GM19395 (cell line): ENCODE data around the gene TRIP12.
A peak's percentile ranks its signal among the peaks of the same experiment; 100 is the strongest.
"Not testable (repeated sequence)": the region's sequence is repeated elsewhere in the genome, so short reads cannot be mapped to it uniquely, and the experiment has no call there.

Experiments
- ATAC-seq: cut with Tn5 transposase; IDR thresholded peaks from one replicate; pipeline ENCODE4 v1.9.1; 2021; ENCODE audit warnings: mild to moderate bottlenecking, moderate library complexity; ENCODE audit not compliant: unreplicated experiment

The TRIP12 gene

DNA sequence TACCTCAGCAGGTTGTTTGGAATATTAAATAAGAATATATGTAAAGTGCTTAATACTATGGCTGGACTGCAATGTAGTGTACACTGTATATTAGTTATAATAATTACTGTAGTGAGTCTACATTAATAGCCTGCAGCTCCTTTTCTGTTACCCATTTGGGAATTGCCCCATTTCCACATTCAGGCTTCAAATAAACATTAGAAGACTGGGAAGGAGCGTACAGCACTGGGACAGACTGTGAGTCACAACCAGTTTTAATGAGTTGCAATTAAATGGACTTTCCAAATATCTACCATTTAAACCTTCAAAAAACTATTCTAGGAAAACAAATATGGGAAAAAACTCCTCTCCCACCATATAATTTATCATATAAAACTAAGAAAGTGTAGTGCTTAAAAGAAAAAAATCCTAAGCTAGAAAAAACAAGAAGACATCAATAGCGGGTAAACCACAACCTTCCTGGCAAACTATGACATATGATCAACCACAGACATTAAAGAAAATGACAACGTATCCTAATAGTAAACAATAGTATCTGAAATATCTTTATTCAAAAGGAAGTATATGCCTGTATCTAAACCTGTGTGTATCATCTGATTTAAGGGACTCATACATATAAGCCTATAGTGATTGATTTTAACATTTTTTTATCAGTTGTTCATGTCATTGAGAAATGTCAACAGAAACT is 86.1 kb downstream of the TRIP12 start:
- ATAC-seq, result no peak

DNA sequence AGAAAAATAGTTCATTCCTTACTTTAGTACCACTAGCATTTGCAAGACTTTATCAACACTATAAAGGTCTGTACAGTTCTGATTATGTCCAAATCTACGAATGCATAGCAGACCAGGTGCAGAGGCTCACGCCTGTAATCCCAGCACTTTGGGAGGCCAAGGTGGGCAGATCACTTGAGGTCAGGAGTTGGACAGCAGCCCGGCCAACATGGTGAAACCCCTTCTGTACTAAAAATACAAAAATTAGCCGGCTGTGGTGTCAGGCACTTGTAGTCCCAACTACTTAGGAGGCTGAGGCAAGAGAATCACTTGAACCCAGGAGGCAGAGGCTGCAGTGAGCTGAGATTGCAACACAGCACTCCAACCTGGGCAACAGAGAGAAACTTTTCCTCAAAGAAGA is 87.4 kb downstream of the TRIP12 start:
- not testable (repeated sequence) for ATAC-seq

DNA sequence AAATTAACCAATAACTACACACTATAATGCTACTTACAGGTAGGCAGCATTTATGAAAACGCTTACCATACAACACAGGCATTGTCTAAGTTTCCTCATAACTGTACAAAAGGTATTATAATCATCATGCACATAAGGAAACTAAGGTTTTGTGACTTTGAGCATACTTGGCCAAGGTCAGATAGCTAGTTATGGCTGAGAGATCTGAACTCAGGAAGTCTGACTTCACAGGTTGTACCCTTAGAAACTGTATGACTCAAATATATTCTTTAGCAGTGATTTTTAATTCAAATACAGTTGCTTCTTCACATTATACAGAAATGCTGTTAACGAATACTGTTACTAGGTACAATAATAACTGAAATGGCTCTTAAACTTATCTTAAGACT is 89.3 kb downstream of the TRIP12 start:
- peak; percentile 57 for ATAC-seq

DNA sequence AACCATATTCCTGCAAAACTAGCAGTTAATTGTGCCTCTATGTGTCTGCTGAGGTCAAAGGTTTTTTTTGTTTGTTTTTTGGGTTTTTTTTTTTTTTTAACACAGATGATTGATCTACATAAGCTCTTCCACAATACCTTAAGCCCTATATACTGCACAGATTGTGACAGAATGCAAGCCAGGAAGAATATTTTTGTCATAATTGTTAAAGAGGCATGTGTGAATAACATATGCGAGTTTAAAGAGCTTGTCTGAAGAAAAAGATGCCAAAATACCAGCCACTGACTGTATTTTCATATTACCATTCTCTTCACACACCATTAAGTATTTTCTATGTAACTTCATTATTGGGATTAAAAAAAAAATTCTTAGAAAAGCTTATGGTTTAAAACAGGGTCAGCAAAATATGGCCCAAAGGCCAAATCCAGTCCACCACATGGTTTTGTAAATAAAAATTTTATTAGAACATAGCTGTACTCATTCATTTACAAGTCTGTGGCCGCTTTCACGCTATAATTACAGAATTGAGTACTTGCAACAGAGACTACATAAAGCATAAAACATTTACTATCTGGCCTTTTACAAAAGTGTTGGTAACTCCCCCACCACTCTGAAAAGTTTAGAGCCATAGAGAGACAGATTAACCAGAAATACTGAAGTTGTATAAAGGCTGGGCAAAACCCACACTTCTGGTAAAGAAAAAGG is 89.9 kb downstream of the TRIP12 start:
- no peak for ATAC-seq

DNA sequence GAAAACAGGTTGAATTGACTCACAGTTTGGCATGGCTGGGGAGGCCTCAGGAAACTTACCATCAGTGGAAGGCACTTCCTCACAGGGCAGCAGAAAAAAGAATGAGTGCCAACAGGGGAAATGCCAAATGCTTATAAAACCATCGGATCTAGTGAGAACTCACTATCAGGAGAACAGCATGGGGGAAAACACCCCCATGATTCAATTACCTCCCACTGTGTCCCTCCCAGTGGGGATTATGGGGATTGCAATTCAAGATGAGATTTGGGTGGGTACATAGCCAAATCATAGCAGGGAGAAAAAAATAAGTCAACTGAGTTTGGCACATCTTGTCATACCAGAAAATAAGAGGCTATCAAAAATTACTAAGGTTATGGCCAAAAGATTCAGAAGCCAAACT is 96.3 kb downstream of the TRIP12 start:
- no peak for ATAC-seq

DNA sequence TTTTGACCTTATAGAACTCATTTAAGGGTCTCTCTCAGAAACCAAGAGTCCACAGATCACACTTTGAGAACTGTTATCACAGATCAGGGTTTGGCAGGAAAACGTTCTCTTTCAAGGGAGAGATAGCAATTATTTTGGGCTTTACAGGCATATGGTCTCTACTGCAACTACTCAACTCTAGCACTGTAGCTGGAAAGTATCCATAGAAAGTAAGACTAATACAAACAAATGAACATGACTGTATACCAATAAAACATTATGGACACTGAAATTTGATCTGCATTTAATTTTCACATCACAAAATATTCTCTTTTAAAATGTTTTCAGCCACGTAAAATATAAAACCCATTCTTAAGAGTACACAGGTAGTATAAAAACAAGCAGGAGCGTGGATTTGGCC is 100.5 kb downstream of the TRIP12 start:
- ATAC-seq, result no peak

DNA sequence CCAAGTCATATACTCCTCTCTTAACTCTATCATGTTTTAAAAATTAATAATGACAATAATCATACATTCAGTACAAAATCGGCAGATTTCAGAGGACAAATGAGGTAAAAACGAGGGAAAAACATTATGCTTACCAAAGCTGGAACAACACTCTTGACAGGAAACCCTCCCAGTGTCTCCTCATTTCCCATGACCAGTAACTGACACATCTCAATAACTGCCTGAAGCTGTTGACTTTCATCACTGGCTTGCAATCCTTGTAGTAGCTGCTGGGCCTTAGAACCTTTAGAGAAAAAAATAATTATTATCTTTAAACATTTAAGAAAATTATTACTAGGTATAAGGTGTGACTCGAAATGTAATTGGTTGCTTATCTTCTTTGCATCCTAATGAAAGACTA is 103.6 kb downstream of the TRIP12 start:
- no peak for ATAC-seq

DNA sequence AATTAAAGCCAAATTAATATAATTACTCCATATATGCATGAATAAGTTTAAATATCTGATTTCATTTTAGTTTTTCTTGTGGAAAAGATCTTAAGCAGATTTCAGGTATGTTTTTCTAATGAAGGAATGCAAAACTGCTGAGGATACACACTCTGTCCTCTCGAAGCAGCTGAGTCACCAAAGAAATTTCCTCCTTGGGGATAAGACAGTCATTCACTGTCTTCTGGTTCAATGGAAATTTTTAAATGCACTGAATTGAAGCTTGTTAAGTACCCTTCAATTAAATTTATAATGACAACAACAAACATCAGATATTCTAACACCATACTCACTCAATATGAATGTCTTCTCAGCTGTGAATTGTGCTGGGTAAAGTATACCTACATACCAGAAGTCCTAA is 106.0 kb downstream of the TRIP12 start:
- no peak for ATAC-seq

DNA sequence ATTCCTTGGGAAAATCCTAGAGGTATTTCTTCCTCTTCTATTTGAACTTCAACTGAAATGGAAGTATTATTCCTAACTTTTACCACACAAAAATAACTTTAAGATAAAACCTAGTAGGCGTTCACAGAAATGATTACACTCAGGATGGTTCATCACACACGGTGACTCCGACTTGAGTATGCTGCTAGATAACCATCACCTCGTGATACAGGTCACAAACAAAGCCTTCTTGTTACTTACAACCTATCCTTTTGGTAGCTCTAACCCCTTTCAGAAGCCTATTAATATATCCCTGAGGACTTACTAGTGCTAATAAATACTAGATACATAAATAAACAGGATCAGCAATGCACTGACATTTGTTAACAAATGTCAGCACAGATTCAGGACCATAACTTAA is 106.5 kb downstream of the TRIP12 start:
- ATAC-seq, result no peak

DNA sequence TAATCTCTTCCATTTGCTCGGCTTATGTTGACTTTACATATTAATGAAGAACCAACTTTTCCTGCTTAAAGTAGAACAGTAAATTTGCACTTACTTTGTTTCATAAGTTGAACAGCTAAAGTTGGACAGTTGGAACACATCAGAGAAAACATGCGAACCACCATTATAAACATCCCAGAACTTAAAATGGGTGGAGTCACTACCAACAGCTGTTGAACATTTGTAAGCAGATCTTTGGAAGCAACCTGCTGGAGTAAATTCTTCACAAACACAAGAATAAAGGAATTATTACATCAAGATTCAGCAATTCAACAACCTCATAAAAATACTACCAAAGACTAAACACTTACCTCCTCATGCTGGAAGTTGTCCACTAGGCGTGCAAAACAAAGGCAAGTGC is 111.0 kb downstream of the TRIP12 start:
- no peak for ATAC-seq

DNA sequence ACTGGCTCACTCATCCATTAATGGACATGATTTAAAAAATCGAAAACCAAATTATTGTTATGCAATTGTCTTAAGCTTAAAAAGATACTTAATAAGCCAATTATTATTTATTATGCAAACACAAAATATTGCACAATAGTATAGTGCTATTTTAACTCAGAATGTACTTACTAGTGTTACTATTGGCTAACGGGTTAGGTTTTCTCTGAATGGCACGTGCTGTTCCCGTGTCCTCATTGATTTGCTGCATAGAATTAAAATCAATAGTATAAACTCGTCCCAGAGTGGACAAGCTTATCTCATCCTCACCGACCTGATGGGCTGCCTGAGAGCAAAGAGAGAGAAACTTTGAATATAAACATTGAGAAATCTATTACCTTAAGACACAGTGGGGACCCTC is 116.2 kb downstream of the TRIP12 start:
- no peak for ATAC-seq

DNA sequence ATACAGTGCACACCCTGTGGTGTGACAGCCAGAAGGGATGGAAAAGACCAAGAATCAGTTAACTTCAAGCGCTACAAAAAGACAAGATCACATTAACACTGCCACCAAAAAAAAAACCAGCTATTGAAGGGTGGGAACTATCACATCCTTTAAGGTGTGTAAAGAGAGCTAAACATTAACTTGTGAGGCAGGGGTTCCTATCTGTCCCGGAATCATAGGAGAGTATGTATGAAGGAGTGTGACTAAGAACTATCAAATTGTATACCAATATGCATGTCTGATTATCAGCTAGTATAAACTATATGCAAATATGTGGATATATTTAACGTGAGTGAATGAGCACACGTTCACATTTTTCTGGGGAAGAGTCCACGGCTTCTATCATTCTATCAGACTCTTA is 119.0 kb downstream of the TRIP12 start:
- ATAC-seq, result no peak

DNA sequence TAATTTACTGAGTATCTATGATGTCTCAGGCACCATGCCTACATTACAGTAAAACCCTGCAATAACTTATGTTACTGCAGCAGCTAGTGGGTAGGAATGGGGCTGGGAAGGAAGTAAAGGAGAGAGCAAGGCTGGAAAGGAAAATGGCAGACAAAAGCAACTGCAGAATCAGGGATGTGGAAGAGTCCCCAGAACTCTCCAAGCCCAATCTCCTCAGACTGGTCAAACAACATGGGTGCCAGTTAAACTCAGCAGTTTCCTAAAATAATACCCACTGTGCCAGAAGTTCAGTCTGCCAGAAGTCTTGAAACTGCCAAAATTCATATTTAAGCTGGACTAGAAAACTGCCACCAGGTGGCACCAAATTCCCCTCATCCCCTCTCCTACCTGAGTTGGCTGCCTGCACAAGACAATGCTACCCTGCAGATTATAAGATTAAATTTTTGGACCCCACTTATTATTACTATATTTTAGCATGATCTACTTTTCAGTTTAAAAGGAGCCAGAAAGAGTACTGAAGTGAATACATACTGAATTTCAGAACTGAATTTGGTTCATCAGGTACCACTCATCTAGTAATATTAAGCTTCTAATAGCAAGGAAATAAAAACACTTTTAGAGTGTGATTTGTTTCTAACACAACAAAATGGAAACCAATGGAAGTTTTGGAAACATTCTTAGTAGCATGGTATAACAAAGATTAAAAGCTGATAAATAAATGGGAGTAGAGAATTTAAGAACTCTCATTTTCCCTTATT is 120.6 kb downstream of the TRIP12 start:
- ATAC-seq, result no peak

DNA sequence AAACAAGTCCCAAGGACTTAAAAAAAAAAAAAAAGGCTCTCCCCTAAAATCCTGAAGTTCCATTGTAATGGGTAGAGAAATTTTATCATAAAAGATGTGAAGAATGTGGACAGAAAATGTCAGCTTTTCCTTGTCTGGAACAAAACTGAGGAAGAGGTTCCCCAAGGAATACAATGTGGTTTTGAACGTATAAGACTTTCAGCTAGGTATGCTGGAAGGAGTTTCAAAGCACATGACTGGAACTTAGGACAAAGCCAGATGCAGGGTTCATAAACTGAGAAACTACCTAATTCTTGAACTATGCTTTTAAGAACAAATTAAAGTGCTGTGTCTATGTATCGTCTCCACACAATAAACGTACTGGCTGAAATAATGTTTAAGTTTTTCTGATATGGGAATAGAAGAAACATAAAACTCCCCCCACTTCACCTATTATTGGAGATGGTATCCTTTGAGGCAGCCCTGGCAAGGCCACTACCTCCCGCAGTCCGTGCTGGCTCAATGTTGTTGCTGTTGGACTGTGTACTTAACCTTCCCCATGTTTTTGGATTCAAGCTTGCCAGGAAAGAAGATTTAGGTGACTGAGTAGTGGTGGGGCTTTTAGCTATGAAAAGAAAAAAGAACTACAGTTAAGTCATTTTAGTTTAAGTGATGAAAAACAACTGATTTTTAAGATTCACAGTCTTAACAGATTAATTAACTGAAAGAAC is 123.2 kb downstream of the TRIP12 start:
- no peak for ATAC-seq

DNA sequence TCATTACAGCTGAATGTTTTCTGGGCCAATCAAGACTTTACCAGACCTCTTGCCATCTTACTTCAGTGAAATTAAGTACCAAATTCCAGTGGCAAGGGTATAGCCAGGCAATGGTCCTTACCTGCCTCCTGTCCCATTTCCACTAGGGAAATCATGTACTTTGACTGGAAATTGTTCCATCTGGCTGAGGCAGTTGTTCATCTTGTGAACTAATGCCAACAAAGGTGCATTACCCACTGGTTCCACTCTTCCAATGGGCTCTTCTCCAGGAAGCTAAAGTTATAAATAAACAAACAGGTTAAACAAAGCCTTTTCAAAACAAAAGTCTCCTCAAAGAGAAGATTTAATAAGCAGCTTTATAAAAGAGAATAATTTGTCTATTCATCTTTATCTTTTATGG is 126.8 kb downstream of the TRIP12 start:
- no peak for ATAC-seq

DNA sequence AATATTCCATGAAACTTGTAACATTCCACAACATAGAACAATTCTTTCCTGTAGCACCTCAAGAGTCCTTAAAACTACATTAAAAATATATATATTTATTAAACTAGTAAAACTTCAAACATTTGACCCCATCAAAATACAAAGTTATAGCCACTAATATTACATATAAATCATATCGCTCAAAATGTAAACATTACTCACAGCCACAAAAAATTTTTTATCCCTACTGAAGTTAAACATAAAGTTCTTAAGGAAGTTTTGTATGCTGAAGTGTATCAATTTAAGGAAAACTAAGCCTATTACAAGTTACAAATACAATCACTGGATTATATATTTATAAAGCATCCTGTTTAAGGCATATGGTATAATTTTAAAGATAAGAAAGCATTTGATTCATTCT is 127.2 kb downstream of the TRIP12 start:
- no peak for ATAC-seq

DNA sequence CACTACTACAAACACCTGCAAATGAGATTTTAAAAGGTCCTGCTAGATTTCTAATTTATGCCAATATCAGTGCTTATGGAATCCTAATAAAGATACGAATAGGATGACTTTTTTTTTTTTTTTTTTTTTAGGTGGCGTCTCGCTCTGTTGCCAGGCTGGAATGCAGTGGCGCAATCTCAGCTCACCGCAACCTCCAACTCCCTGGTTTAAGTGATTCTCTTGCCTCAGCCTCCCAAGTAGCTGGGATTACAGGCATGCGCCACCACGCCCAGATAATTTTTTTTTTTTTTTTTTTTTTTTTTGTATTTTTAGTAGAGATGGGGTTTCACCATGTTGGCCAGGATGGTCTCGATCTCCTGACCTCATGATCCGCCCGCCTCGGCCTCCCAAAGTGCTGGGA is 135.5 kb downstream of the TRIP12 start:
- not testable (repeated sequence) for ATAC-seq

DNA sequence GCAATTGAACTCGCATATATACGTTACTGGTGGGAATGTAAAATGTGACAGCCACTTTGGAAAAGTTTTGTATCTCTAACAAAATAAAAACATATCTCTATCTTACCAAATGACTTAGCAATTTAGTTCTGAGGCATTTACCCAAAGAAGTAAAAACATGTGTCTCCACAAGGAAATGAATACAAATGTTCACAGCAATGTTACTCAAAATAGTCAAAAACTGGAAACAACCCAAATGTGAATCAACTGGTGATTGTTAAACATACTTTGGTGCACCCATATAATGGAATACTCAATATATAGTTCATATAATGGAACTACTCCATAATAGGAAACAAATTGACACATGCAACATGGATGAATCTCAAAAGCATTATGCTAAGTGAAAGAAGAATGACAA is 137.0 kb downstream of the TRIP12 start:
- ATAC-seq, result no peak

DNA sequence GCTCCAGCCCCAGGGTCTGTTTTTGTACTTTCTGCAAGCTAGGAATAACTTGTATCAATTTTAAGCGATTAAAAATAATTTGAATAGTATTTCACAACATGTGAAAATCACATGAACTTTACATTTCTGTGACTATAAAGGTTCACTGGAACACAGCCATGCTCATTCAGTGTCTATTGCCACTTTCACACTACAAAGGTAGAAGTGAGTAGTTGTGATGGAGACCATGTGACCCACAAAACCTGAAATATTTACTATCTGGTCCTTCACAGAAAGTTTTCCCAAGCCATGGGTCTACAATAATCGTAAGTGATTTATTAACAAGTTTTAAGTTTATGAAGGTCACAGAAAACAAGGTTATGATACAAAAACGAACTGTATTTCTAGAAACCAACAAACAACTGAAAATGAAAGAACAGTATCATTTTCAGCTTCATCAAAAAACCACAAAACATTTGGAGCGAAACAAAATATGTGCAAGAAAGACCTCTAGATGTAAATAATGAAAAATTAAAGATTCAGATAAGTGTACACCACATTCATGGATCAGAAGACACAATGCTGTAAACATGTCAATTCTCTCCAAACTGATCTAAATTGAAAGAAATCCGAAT is 138.6 kb downstream of the TRIP12 start:
- ATAC-seq, result peak; percentile 75

DNA sequence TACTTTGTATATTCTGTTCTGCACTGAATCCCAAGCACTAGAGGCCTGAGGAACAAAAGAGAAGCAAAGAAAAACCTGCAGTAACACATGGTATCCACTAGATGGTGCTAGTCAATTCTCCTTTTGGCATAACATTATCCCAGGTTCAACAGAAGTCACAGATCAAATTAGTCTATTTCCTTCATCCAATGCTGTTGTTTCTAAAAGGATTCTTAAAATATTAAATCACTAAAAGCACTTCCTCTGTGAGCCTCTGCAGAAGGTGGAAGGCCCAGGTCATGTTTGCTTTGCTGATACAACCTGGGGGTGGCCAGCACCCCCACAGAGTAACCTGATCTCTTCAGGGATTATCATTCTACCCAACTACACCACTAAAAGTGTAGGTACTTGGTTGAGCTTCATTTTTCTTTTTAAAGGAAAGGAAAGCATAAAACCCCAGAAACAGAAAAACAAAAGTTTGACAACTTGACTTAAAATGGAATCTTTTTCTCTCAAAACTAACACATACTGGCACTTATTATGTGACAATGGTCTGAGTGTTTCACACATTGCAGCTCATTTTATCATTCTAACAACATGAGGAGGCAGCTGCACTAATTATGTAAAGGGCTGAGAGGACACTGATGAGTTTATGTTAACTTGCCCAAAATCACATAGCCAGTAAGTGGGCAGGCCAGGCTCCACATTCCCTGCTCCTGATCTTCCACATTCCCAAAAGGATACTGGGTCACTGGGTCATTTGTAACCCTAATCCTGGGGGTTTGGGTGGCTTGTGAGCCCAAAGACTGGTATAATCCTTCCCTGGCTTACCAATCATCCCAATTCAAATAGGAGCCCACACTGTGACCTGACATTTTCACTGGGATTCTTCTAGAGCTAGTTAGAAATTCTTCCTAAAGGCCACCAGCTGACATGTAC is 140.7 kb downstream of the TRIP12 start:
- ATAC-seq, result peak; percentile 52
